ENCODE results near the gene CDRT15L2.
"Not testable (repeated sequence)": the region's sequence is repeated elsewhere in the genome, so short reads cannot be mapped to it uniquely, and the experiment has no call there.

DNA sequence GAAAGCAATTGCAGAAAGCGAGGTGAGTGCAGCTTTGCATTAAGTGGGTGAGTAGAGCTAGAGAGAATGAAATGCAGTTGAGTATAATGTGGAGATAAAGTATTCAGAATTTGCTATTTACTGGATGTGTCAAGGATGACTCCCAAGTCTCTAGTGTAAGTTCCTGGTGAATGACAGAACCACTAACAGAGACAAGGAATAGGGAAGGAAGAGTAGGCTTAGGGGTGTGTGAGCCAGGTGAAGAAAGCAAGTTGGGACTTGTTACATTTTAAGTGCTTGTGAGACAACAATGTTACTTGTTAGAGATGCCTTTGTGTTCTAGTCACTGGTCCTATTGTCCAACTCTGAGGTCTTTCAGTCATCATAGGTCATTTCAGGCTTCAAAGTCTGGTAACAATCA lies 26.0 kb downstream of the CDRT15L2 start:
- TF ChIP-seq, protein P1, sequence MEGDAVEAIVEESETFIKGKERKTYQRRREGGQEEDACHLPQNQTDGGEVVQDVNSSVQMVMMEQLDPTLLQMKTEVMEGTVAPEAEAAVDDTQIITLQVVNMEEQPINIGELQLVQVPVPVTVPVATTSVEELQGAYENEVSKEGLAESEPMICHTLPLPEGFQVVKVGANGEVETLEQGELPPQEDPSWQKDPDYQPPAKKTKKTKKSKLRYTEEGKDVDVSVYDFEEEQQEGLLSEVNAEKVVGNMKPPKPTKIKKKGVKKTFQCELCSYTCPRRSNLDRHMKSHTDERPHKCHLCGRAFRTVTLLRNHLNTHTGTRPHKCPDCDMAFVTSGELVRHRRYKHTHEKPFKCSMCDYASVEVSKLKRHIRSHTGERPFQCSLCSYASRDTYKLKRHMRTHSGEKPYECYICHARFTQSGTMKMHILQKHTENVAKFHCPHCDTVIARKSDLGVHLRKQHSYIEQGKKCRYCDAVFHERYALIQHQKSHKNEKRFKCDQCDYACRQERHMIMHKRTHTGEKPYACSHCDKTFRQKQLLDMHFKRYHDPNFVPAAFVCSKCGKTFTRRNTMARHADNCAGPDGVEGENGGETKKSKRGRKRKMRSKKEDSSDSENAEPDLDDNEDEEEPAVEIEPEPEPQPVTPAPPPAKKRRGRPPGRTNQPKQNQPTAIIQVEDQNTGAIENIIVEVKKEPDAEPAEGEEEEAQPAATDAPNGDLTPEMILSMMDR (IDR thresholded peaks at IDR 0.05), result not testable (repeated sequence)
- not testable (repeated sequence) for TF ChIP-seq POLR2A (IDR thresholded peaks at IDR 0.05)

Measured in testis (tissue), 2 donors.